Measurements from ENCODE around the gene CTNNB1. TPM values are rescaled to one million over a fixed set of nuclear protein-coding genes. Genes with fewer than 3 reads are reported as not detected.

The CTNNB1 gene
- total and polyA plus RNA-seq, 2 of the 13 experiments (the other 11 are each of a cell fraction or from before 2014, with no cell fraction given): 398 to 489 TPM

DNA sequence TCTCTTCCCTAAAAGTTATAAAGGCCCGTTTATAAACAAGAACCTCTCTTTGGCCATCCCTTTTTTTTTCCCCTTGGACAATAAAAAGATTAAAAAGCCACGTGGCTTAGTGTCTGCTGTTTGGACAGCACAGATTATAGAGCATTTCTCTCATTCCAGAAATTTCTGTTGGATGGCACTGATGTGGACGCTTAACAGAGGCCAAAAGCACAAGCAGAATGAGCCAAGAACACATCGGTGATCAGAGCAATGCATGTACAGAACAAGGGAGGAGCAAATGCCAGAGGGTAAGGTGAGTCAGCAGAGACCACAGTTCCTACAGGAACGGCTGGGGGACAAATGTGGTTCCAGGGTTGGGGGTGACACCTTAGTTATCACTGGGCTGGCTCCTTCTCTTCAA, 30.3 kb upstream of the CTNNB1 start:
- no TSS peak for BruUV-seq (replicated peaks)
- CTCF ChIA-PET (ENCODE audit: low intra/inter-chr PET ratio, low total read pairs): no interaction called here
- POLR2A ChIA-PET: no interaction called here
- WGBS (ENCODE audit: low lambda C conversion rate): 4% methylated on average over 5 of the region's 5 CpGs
- TF ChIP-seq ZNF343 (CRISPR knock-in tag; IDR thresholded peaks at IDR 0.05) (no peak), ZNF607 (CRISPR knock-in tag; IDR thresholded peaks at IDR 0.05; ENCODE audit: borderline replicate concordance) (no peak), ZNF30 (CRISPR knock-in tag; IDR thresholded peaks at IDR 0.05) (no peak)
- peaks cover 0 to 16% of the 10 kb centered on the region in 2 experiments; a peak in 2 of 5 replicates for H3K27me3 ChIP-seq (ENCODE audit: control insufficient read depth in 1 of 2, insufficient read depth in 2 of 2, low read length in 2 of 2)
- no peaks in the 10 kb centered on the region for H4K20me1 ChIP-seq (ENCODE audit: insufficient read depth, low read length)
- no peaks in the 10 kb centered on the region for H3K36me3 ChIP-seq (replicated peaks in 1 of 2; ENCODE audit: control insufficient read depth in 1 of 2, insufficient read depth in 2 of 2, low read length in 2 of 2)
- intact Hi-C loops (cut with micrococcal nuclease; ENCODE audit: unreplicated experiment): no loop called here
- FAIRE-seq (no peak), DNase-seq (ENCODE audit: low spot score) (no peak), ATAC-seq (no peak)
- no peak overlapping the region for H2AFZ ChIP-seq (ENCODE audit: low read length)
- H3K79me2 ChIP-seq (ENCODE audit: insufficient read depth, low read length): no peaks in the 10 kb centered on the region
- H3K4me1 ChIP-seq (ENCODE audit: insufficient read depth, low read length): no peaks in the 10 kb centered on the region
- H3K4me3 ChIP-seq (replicated peaks in 1 of 3; ENCODE audit: insufficient read depth in 1 of 3, low read depth in 2 of 3, low read length in 3 of 3): no peak overlapping the region
- no peak overlapping the region for H3K27ac ChIP-seq (ENCODE audit: extremely low read length, insufficient read depth, low read length)
- H3K4me2 ChIP-seq (ENCODE audit: low read depth, low read length): no peak overlapping the region
- in situ Hi-C loops (cut with HindIII; ENCODE audit: extremely low pct_ligation_motif_present, low pct_unique_long_range_greater_than_20kb): no loop called here
- H3K9ac ChIP-seq (ENCODE audit: insufficient read depth, low read depth, low read length): no peak overlapping the region
- H3K9me3 ChIP-seq (ENCODE audit: low read length): no peaks in the 10 kb centered on the region

DNA sequence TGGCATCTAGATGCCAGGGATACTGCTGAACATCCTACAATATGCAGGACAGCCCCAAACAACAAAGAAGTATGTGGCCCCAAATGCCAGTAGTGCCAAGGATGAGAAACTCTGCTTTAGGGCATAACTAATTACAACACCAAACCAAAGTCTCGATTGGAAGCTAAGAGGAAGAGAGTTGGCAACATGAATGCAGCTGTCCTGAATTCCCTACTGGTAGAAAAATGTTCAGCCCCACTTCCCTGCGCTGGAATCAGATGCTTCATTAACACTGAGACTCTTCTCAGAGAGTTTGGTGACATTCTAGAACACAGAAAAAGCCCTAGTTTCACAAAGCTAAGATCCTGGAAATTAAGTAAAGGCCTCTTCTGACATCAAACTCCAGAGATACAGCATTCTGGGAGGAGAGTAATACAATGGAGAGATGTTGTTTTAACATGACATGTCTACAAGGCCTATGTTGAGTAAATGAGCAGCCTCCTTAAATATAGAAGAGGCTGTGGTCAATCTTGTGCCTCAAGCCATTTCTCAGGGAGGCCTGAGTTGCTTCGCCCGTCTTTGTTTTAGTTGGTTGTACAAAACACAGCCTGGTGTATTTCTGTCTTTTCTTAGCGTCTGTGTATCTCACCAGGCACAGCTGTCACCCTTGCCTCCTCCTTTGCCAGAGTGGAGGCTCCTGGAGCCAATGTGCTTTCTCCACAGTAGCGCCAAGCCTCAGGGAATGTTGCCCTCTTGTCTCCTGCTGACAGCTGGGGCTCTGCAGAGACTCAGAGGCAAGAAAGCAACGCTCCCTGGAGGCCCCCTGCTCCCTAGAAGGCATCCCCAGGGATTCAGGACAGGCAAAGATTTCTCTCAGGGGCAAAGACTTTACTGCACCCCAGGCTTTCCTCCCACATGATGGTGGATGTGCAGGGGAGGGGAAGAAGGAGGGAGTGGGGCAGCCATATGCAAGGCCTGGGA, 25.1 kb upstream of the CTNNB1 start:
- no peak overlapping the region for H2AFZ ChIP-seq (ENCODE audit: low read length)
- no peaks in the 10 kb centered on the region for H4K20me1 ChIP-seq (ENCODE audit: insufficient read depth, low read length)
- H3K36me3 ChIP-seq (replicated peaks in 1 of 2; ENCODE audit: control insufficient read depth in 1 of 2, insufficient read depth in 2 of 2, low read length in 2 of 2): no peaks in the 10 kb centered on the region
- no TSS peak for BruUV-seq (replicated peaks)
- intact Hi-C loops (cut with micrococcal nuclease; ENCODE audit: unreplicated experiment) (no loop called here), in situ Hi-C loops (cut with HindIII; ENCODE audit: extremely low pct_ligation_motif_present, low pct_unique_long_range_greater_than_20kb) (no loop called here)
- no peak overlapping the region for H3K4me2 ChIP-seq (ENCODE audit: low read depth, low read length)
- no peak overlapping the region for H3K4me3 ChIP-seq (replicated peaks in 1 of 3; ENCODE audit: insufficient read depth in 1 of 3, low read depth in 2 of 3, low read length in 3 of 3)
- FAIRE-seq (no peak), ATAC-seq (no peak), DNase-seq (ENCODE audit: low spot score) (no peak)
- peaks cover 10% of the 10 kb centered on the region for H3K4me1 ChIP-seq (ENCODE audit: insufficient read depth, low read length)
- 41% methylated on average over 7 of the region's 7 CpGs for WGBS (ENCODE audit: low lambda C conversion rate)
- H3K27me3 ChIP-seq (ENCODE audit: control insufficient read depth in 1 of 2, insufficient read depth in 2 of 2, low read length in 2 of 2): peaks cover 0 to 15% of the 10 kb centered on the region in 2 experiments; a peak in 2 of 5 replicates
- TF ChIP-seq, protein P1, sequence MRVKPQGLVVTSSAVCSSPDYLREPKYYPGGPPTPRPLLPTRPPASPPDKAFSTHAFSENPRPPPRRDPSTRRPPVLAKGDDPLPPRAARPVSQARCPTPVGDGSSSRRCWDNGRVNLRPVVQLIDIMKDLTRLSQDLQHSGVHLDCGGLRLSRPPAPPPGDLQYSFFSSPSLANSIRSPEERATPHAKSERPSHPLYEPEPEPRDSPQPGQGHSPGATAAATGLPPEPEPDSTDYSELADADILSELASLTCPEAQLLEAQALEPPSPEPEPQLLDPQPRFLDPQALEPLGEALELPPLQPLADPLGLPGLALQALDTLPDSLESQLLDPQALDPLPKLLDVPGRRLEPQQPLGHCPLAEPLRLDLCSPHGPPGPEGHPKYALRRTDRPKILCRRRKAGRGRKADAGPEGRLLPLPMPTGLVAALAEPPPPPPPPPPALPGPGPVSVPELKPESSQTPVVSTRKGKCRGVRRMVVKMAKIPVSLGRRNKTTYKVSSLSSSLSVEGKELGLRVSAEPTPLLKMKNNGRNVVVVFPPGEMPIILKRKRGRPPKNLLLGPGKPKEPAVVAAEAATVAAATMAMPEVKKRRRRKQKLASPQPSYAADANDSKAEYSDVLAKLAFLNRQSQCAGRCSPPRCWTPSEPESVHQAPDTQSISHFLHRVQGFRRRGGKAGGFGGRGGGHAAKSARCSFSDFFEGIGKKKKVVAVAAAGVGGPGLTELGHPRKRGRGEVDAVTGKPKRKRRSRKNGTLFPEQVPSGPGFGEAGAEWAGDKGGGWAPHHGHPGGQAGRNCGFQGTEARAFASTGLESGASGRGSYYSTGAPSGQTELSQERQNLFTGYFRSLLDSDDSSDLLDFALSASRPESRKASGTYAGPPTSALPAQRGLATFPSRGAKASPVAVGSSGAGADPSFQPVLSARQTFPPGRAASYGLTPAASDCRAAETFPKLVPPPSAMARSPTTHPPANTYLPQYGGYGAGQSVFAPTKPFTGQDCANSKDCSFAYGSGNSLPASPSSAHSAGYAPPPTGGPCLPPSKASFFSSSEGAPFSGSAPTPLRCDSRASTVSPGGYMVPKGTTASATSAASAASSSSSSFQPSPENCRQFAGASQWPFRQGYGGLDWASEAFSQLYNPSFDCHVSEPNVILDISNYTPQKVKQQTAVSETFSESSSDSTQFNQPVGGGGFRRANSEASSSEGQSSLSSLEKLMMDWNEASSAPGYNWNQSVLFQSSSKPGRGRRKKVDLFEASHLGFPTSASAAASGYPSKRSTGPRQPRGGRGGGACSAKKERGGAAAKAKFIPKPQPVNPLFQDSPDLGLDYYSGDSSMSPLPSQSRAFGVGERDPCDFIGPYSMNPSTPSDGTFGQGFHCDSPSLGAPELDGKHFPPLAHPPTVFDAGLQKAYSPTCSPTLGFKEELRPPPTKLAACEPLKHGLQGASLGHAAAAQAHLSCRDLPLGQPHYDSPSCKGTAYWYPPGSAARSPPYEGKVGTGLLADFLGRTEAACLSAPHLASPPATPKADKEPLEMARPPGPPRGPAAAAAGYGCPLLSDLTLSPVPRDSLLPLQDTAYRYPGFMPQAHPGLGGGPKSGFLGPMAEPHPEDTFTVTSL (CRISPR knock-in tag; IDR thresholded peaks at IDR 0.05; ENCODE audit: borderline replicate concordance): no peak
- H3K27ac ChIP-seq (ENCODE audit: extremely low read length, insufficient read depth, low read length): no peak overlapping the region
- H3K9ac ChIP-seq (ENCODE audit: insufficient read depth, low read depth, low read length): no peak overlapping the region
- H3K79me2 ChIP-seq (ENCODE audit: insufficient read depth, low read length): no peaks in the 10 kb centered on the region
- no peaks in the 10 kb centered on the region for H3K9me3 ChIP-seq (ENCODE audit: low read length)
- ChIA-PET CTCF (ENCODE audit: low intra/inter-chr PET ratio, low total read pairs) (no interaction called here), POLR2A (no interaction called here)

Measured in HepG2 (cell line).